ENCODE measurements around the gene TEAD2.
"Not testable (repeated sequence)": the region's sequence is repeated elsewhere in the genome, so short reads cannot be mapped to it uniquely, and the experiment has no call there.

TEAD2 gene

DNA sequence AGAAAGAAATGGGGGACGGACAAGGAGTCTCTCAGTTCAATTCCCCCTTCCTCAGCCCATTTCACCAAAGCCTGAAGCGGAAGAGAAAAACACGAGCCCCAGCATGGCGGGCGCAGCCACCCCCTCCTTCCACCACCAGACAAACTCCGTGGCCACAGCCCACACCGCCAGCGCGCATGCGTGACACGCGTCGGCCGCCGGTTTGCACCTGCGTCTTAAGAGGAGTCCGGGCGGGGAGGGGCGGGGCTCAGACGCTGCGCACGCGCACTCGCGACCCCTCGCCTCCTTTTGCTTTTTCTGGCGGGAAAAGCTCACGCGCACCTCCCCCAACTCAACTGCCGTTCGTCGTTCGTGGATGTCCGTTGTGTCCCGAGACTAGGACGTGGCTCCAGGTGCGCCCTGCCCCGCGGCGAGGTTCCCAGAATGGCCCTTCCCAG, 25.7 kb upstream of the TEAD2 start, which contains the start of gene KASH5:
Gene KASH5, plus strand, starts transcription at position 314 of the 437 bp plus-strand sequence. CDS start 2,635 bp downstream, outside the sequence.
- no peak for DNase-seq (ENCODE audit: low read depth)

DNA sequence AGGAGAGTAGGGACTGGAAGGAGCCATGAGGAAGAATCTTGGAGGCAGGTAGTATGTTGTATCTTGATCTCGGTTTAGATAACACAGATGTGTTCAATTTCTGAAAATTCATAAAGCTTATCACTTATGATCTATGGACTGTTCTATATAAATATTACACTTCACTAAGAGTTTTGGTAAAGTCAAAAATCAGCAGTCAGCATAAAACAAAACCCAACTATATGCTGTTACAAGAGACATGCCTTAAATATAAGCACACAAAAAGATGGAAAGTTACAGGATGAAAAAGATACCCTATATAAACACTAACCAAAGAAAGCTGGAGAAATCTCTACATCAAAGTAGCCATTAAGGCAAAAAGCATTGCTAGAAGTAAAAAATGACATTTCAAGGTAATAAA, 21.4 kb upstream of the TEAD2 start:
- DNase-seq (ENCODE audit: low read depth): no peak

DNA sequence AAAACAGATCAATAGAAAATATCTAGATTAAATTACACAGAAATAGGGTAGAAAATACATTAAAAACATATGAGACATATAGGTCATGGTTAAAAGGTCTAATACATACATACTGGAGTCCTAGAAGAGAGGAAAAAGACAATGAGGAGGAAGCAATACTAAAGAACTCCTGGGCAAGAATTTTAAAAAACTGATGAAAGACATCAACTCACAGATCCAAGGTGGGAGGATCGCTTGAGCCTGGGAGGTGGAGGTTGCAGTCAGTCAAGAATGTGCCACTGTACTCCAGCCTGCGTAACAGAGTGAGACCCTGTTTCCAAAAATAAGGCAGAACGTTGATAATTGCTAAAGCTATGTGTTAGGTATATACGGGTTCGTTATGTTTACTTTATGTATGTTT, 20.4 kb upstream of the TEAD2 start:
- no peak for DNase-seq (ENCODE audit: low read depth)

DNA sequence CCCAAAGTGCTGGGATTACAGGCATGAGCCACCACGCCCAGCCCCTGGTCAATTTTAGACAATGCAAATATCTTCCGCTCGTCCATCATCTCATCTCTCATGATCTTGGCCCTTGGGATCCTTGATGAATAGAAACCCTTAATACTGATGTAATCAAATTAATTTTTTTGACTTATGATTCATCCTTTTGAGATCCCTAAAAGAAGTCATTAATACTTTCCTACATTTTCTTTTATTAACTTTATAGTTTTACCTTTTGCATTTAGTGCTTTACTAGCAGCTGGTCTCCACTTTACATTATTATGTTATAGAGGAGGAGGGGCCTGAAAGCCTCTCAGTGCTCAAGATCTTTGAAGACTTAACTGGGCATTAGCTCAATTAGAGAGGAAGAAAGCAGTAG, 18.2 kb upstream of the TEAD2 start:
- DNase-seq (ENCODE audit: low read depth): no peak

DNA sequence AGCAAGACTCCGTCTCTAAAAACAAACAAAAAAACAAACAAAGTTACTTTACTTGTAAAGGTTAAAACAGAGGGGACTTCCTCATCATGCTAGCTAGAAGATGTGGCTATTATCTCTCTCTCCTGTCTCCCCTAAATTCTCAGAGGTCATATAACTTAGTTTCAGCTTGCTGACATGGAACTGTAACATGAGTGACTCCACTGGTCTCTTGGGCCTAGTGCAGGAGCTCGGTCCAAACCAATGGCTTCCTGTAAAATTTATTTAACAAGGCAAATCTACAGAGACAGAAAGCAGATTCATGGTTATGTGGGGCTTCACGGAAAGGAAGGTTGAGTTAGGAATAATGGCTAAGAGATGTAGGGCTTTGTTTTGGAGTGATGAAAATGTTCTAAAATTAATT, 16.3 kb upstream of the TEAD2 start:
- DNase-seq (ENCODE audit: low read depth): no peak

DNA sequence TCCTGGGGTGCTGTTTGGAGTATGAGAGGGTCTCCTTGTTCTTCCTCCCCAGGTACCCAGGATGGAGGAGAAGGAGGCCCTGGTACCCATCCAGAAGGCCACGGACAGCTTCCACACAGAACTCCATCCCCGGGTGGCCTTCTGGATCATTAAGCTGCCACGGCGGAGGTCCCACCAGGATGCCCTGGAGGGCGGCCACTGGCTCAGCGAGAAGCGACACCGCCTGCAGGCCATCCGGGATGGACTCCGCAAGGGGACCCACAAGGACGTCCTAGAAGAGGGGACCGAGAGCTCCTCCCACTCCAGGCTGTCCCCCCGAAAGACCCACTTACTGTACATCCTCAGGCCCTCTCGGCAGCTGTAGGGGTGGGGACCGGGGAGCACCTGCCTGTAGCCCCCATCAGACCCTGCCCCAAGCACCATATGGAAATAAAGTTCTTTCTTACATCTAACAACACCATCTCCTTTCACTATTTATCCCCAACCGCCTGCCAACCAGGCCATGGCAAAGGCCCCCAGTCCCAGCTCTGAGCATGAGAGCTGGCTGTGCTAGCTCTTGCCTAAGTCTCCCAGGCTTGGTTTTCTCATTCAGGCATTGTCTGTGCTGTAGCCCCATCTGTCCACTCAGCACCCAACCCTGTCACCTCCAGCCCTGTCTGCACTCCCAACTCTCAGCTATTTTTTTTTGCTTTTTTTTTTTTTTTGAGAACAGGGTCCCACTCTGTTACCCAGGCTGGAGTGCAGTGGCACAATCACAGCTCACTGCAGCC, 12.6 kb upstream of the TEAD2 start:
- no peak for DNase-seq (ENCODE audit: low read depth)

DNA sequence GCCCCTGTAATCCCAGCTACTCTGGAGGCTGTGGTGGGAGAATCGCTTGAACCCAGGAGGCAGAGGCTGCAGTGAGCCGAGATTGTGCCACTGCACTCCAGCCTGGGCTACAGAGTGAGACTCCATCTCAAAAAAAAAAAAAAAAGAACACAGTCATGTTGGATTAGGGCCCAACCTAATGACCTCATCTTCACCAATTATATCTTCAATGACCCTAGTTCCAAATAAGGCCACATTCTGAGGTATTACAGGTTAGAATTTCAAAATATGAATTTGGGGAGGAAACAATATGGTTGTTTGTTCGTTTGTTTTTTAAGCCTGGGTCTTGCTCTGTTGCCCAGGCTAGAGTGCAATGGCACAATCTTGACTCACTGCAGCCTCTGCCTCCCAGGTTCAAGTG, 11.0 kb upstream of the TEAD2 start:
- DNase-seq (ENCODE audit: low read depth): not testable (repeated sequence)

DNA sequence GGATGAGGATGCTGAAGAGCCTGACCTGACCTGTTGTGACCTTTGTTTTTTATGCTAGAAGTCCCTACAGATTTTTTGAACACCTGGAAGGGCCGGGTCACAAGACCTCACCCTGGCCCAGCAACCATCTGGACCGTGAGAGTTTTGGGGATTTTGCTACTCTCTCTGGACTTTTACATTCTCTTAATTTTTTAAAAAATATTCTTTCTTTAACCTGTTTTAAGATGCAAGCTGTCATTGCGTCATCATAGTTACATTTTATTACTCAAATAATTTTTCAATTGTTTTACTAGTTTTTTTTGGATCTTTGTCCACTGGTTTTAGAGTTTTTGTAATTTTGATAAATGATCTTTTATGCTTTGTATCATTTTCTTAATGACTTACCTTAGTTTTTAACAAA, 9.0 kb upstream of the TEAD2 start:
- no peak for DNase-seq (ENCODE audit: low read depth)

DNA sequence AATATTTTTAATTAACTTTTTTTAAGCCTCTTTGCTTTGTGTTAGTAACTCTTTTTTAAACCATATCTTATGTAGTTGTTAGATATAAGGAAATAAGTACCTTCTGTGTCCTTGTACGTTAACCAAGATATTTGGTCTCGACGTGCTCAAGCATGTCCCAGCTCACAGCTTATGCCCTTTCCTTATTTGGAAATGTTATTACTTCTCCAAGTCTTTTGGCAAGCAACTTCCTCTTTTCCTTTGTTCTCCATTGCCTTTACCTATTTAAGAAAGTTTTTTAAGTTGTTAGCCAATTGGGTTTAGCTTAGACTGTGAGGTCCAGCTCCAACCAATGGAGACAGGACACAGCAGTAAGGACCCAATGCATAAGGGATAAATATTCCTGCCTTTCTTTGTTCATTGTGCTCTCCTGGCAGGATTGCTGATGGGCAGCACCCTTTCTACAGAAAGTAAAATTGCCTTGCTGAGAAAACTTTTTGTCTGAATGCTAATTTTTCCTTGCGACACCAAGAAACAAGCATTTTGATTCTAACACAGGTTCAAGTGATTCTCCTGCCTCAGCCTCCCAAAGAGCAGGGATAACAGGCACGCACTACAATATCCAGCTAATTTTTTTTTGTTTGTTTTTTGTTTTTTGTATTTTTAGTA, 6.6 kb upstream of the TEAD2 start:
- DNase-seq (ENCODE audit: low read depth): no peak

DNA sequence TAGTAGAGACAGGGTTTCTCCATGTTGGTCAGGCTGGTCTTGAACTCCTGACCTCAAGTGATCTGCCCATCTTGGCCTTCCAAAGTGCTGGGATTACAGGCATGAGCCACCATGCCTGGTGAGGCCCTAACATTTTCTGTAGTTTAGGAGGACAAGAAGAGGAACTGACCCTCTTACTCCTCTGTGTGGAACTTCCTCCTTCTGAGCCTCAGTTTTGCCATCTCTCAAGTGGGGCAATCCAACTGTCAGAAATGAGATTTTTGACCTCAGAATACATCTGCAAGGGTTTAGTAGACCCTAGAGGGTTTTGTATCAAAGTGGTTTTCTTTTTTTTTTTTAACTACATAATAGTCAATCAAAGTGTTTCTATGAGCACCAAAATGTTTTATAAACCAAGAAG, 3.9 kb upstream of the TEAD2 start:
- DNase-seq (ENCODE audit: low read depth): no peak

DNA sequence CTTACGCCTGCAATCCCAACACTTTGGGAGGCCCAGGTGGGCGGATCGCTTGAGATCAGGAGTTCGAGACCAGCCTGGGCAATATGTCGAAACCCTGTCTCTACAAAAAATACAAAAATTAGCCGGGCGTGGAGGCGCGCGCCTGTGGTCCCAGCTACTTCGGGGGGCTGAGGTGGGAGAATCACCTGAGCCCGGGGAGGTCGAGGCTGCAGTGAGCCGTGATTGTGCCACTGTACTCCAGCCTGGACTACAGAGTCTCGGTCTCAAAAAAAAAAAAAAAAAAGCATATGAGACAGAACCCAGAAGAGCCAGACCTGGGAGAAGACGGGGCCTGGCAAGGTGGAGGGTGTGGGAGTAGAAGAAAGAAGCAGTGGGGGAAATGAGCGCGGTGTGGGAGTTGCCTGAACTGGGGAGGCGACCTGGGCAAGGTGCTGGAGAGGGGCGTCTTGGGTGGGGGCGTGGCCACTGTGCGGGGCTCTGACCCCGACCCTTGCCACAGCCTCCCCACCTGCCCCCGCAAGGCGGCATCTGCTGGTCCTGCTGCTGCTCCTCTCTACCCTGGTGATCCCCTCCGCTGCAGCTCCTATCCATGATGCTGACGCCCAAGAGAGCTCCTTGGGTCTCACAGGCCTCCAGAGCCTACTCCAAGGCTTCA, 2.0 kb upstream of the TEAD2 start:
- DNase-seq (ENCODE audit: low read depth): no peak

DNA sequence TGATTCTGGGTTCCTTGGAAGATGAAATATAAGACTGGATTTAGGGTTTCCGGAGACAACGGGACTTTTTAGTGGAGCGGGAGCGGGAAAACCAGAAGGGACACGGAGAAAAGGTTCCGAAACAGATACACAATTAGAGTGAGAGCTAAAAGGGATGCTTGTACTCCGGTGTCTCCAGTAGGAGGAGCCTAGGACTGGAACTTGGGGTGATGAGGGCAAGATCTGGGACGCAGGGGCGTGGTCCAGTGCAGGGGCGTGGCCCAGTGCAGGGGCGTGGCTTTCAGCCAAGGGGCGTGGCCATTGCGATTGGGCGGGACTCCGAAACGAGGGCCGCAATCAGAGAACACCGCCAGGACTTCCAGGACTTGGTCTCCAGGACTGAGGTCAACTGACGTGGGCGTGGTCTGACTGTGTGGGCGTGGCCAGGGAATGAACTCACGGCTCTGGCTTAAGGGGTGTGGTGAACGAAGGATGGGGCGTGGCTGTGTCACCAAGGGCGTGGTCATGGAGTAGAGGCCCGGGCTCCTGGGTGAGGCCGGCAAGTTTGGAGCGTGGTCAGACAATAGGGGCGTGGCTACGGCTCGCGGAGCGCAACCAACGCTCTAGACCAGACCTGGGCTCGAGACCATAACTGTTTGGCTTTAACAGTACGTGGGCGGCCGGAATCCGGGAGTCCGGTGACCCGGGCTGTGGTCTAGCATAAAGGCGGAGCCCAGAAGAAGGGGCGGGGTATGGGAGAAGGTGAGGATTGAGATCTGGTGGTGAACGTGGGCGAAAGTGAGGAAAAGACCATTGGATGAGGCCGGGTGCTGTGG, 1.3 kb upstream of the TEAD2 start, which contains the start of gene DKKL1:
Gene DKKL1, plus strand, starts transcription at position 610 of the 815 bp plus-strand sequence. Its CDS starts 122 bp downstream, at position 732.
- DNase-seq (ENCODE audit: low read depth): peak; percentile 99

DNA sequence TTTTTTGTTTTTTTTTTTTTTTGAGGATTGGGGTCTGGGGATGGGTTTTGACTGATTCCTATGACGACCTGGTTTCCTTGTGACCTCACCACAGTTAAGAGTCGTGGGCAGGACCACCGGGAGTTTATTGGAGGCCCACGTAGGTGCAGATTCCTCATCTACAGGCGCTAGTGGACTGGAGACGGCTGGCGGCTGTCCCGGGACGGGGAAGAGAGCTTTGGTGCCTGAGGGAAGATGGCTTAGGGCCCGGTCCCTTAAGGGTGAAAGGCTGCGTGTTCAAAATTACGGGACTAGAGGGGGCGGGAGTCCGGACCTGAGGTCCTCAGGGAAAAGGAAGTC, 682 bp upstream of the TEAD2 start:
- DNase-seq (ENCODE audit: low read depth): peak; percentile 69

DNA sequence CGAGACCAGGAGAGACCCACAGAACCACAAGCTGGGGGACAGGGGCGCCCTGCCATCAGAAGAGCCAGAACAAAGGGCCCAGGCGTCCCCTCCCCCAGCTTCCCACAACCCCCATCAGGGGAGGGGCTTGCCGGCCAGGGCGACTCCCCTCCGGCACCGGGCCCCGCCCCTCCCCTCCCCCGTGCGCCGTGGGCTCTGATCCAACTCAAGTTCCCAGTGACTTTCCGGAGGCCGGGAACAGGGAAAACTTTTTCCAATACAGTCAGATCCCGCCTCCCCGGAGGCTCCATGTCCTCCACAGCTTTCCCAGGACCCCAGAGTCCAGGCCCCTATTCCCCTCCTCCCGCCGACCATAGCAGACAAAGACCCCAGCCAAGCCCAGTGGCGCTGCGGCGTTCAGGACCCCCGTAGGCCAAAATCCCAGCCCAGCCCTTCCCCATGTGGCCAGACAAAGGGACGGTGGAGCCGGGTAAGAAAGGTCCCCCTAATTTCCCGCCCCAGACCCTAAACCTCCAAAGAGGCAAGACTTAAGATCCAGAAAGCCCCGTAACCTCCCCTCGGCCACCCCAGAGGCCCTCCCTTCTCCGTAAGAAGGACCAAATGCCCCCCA, 673 bp downstream of the TEAD2 start:
- peak; percentile 88 for DNase-seq (ENCODE audit: low read depth)

DNA sequence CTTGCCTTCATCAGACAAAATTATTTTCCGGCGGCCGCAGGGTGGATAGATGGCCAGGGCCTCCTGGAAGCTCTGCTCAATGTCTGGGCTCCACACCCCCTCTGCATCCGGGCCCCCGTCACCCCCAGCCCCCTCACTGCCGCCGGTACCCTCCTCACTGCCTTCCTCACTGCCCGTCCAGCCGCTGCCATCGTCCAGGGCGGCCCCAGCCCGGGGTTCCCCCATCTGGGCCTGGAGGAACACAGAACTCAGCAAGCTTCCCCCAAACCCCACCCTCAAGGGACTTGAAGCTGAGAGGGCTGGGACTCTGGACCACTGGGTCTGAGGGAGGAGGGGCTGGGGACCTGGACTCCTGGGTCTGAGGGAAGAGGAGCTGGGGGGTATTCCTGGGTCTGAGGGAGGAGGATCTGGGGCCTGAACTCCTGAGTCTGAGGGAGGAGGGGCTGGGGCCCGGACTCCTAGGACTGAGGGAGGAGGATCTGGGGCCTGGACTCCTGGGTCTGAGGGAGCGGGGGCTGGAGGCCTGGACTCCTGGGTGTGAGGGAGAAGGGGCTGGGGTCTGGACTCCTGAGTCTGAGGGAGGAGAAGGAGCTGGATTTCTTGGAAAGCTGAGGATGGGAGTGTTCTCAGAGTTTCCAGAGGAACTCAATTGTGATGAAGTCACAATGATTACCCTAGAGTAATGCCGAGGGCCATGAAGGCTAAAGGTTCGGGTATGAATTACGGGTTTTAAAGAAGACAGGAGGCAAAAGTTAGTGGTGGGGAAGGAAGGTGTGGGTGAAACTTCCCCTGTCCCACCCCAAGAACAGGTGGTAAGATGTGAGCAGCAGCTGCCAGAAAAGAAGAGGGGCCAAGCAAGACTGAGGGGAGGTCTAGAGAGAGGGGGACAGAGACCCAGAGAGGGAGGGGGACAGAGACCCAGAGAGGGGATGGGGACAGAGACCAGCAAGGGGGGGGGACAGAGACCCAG, 2.1 kb downstream of the TEAD2 start:
- DNase-seq (ENCODE audit: low read depth): peak; percentile 12

DNA sequence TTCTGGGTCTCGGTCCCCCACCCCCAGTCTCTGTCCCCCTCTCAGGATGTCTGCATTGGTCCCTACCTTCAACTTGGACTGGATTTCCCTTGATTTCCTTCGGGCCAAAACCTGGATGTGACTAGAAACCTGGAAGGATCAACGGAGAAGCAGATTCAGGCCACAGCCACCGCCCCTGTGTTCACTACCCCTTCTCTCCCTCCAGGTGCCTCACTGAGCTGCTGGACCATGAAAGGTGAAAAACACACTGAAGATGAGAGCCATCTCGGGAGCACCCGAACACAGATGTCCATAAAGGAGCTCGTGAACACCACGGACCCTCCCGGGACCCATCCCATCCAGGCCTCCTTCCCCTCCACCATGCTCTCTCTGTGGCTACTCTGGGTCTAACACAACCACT, 5.0 kb downstream of the TEAD2 start:
- no peak for DNase-seq (ENCODE audit: low read depth)

DNA sequence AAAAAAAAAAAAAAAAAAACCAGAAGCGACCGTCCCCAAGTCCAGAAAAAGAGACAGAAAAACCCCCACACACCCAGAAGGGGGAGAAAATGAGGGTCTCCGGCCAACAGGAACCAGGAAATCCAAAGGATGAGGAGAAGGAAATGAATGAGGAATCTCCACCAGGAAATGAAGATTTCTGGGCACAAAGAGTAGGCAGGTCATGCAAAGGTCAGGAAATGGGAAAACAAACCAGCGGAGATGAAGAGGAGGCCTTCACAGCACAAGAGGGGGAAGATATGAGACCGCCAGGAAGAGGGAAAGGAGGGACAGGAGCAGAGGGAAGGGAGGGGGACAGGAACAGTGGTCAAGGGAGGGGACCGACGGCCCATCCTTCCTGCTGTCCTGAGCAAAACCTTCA, 5.8 kb downstream of the TEAD2 start:
- DNase-seq (ENCODE audit: low read depth): peak; percentile 21

DNA sequence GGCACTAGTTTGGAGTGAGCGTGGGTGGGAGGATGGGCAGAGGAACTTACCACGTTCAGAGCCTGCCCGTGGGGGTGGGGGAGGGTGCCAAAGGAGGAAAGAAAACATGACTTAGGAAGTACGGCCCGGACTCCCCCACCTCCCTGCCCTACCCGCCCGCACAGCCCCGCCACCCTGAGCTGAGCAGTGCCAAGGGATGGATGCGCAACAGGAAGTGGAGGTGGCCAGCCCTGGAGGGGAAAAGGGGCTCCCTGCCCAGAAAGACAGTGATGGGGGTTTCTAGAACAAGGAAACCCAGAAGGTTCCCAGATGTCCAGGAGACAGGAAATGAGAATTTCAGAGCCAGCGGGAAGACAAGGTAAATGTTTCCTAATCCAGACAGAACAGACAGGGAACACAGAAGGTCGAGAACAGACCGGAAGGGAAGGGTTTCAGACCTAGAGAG, 6.3 kb downstream of the TEAD2 start:
- DNase-seq (ENCODE audit: low read depth): peak; percentile 33

DNA sequence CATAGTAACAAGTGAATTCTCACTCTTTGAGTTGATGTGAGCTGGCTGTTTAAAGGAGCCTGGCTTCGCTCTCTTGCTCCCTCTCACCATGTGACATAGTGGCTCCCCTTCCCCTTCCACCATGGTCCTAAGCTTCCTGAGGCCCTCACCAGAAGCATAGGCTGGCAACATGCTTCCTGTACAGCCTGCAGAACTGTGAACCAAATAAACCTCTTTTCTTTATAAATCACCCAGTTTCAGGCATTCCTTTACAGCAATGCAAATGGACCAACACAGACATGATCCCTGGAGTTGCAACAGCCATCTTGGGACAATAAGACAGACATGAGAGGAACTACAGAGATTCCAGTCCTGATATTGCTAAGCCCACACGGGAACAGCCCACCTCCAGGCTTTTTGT, 12.6 kb downstream of the TEAD2 start:
- no peak for DNase-seq (ENCODE audit: low read depth)

All from EH (cell line).